ENCODE results near the gene HTT.

HTT gene

DNA sequence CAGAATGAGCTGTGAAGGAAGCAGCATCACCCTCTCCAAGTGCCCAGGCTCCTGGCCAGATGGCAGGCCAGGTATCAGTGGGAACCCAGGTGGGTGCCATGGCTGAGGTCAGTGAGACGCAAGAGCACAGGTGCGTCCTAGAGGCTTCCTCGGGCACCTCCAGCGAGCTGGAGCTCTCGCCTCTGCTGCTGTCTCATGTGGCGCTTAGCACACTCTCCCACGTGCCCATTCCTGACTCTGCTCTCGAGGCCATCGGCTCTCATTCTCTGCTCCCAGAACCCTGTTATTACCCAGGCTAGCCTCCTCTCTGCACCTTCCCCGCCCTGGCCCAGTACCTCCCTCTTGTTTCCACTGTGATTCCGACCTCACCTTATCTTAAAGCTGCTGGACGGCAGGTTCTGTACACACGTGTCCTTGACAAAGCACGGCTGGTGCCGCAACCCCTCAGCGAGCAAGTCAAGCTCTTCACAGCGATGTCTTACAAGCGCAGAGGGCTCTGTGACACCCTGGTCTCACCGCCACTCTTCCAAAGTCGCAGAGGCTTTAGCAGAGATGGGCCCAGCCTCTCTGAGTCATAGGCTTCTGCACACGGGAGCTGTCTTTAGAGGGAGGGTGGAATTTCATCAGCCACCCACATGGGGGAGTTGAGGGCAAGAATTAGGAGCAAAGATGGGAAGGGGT is 159.1 kb downstream of the HTT start:
- DNase-seq (ENCODE audit: low read depth in 1 of 2, low spot score in 1 of 2): no peak

DNA sequence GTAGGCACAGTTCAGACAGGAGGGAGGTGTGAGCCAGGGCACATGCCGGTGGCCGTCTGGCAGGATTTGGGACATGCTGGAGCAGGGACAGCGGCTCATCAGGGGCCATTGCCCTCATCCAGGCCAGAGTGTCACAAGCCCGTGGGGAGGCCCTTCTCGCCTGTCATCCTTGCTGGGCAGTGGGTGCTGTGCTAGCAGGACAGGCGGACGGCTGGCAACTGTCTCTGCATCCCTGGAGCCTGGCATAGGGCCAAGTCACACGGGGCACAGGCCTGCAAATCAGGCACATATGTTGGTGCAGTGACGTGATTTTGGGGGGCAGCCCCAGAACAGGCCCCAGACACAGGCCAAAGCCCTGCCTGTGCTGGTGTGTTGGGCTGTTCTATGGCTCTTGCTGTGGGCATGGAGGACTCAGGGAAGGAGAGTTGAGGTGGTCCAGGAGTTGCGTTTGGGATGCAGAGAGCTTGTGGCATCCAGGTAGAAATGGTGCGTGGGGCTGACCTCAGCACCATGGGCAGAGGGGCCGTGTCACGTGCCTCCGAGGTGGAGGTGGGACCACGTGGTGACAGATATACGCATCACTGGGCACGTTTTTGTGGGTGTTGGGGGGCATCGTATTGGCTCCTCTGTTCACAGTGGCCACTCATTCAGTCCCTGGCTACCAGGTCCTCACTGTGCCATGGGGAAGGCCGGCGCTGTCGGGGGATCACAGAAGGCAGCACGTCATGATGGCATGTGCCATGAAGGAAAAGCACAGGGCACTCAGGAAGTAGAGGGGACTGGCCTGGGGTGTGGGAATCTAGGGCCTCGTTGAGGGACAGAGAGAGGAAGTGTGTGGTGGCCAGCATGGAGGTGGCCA is 159.9 kb downstream of the HTT start:
- no peak for DNase-seq (ENCODE audit: low read depth in 1 of 2, low spot score in 1 of 2)

DNA sequence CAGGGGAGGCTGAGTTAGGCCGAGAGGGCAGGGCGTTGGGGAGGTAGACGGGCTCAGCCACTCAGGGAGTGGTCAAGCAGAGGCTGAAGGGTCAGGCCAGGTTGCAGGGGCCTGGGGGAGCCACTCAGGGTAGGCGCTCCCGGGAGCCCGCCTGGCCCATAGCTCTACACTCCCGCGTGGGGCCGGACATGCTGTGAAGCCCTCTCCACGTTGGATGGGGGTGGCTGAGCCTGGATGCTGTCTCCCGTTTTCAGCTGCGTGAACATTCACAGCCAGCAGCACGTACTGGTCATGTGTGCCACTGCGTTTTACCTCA is 160.5 kb downstream of the HTT start:
- no peak for DNase-seq (ENCODE audit: low read depth in 1 of 2, low spot score in 1 of 2)

DNA sequence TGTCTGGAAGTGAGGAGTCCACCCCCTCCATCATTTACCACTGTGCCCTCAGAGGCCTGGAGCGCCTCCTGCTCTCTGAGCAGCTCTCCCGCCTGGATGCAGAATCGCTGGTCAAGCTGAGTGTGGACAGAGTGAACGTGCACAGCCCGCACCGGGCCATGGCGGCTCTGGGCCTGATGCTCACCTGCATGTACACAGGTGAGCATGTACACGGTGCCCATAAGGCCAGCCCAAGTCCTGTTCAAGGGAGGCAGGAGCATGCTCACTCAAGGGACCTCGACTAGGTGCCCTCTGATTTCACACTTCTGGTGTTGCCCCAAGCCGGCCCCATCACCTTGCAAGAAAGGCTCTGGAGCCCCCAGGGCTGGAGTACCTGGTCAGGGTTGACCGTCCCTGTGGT is 161.1 kb downstream of the HTT start:
- DNase-seq (ENCODE audit: low read depth in 1 of 2, low spot score in 1 of 2): no peak

DNA sequence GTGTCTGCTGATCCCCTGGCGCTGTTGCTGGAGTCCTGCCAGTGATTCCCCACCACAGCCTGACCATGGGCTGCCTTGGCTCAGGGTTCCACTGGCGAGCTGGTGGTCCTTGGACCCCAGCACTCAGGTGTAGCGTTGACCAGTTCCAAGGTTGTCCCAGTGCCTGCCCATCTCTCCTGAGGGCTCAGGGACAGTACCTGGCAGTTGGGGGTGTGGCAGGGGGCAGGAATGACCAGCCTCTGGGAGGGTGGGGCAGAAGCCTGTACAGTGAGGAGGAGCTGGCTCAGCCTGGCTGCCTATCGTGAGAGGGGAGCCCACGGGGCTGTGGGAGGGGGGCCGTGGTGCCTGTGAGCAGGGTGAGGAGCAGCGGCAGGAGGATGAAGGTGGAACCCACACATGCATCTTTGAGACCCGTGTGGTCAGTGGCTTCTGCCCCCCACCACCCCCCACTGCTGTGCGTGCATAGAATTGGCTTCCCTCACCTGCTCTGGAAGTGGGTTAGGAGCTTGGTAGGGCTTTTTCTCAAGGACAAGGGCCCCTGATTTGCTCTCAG is 161.9 kb downstream of the HTT start:
- no peak for DNase-seq (ENCODE audit: low read depth in 1 of 2, low spot score in 1 of 2)

DNA sequence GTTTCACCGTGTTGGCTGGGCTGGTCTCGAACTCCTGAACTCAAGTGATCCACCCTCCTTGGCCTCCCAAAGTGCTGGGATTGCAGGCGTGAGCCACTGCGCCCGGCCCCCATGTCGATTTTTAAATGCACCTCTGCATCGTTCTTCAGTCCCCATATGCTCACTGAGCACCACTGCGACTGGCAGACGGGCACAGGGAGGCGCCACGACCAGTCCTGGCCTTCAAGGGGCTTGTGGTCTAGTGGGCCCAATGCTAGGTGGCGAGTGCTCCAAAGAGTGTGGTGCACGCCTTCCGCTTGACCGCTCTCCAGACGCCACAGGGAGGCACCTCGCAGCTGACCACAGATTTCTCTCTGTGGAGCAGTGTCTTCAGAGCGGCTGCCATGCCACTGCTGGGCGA is 162.8 kb downstream of the HTT start:
- DNase-seq (ENCODE audit: low read depth in 1 of 2, low spot score in 1 of 2): no peak

DNA sequence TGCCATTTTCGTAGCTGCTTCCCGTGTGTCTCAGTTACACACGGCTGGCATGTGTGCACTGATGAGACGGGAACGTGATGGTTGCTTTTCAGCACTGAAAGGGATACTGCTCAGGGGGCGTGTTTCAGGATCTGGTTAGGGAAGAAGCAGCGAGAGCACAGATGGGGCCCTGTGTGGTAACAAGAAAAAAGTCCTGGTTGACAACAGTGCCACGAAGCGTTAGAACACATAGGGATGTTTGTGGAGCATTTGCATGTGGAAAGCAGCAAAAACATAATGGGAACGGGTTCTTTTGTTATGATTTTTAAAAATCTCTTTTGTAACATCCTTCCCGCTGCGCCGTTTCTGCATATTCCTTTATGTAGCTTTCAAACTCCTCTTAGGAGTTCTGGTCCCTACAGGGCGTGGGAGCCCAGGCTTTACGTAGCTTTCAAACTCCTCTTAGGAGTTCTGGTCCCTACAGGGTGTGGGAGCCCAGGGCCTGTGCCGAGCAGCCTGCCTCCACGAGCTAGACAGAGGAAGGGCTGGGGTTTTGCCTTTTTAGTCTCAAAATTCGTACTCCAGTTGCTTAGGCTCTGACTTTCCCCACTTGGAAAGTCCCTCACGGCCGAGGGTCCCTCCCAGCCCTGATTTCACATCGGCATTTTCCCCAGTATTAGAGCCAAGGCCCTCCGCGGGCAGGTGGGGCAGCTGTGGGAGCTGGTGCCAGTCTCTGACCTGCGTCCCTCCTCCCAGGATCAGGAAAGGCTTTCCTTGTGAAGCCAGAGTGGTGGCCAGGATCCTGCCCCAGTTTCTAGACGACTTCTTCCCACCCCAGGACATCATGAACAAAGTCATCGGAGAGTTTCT is 163.5 kb downstream of the HTT start:
- no peak for DNase-seq (ENCODE audit: low read depth in 1 of 2, low spot score in 1 of 2)

DNA sequence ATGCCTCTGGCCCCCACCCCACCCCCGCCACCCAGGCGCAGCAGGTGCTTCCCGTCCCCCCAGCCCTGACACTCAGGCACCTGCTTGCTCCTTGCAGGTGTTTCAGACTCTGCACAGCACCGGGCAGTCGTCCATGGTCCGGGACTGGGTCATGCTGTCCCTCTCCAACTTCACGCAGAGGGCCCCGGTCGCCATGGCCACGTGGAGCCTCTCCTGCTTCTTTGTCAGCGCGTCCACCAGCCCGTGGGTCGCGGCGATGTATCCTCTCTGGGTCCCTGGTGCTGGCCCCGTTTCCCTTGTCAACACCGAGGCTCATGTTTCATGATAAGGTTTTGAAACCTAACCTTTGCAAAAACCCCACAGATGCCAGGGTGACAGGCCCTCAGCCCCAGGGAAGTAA is 164.2 kb downstream of the HTT start:
- DNase-seq (ENCODE audit: low read depth in 1 of 2, low spot score in 1 of 2): no peak

DNA sequence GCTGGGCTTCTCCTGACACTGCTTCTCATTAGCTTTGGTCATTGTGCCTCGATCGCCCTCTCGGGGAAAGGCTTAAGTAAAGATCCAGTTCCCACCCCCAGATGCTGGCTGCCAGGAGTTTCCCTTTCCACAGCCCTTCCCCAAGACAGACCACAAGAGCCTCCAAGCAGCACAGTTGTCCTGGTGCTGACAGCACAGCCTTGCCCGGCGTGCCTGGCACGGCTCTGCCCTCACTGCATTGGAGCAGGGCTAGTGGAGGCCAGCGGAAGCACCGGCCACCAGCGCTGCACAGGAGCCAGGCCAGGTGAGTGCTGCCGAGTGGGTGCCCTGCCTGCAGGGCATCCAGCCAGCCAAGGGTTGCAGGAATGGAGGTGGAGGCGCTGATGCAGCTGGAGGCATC is 164.8 kb downstream of the HTT start:
- DNase-seq (ENCODE audit: low read depth in 1 of 2, low spot score in 1 of 2): no peak

DNA sequence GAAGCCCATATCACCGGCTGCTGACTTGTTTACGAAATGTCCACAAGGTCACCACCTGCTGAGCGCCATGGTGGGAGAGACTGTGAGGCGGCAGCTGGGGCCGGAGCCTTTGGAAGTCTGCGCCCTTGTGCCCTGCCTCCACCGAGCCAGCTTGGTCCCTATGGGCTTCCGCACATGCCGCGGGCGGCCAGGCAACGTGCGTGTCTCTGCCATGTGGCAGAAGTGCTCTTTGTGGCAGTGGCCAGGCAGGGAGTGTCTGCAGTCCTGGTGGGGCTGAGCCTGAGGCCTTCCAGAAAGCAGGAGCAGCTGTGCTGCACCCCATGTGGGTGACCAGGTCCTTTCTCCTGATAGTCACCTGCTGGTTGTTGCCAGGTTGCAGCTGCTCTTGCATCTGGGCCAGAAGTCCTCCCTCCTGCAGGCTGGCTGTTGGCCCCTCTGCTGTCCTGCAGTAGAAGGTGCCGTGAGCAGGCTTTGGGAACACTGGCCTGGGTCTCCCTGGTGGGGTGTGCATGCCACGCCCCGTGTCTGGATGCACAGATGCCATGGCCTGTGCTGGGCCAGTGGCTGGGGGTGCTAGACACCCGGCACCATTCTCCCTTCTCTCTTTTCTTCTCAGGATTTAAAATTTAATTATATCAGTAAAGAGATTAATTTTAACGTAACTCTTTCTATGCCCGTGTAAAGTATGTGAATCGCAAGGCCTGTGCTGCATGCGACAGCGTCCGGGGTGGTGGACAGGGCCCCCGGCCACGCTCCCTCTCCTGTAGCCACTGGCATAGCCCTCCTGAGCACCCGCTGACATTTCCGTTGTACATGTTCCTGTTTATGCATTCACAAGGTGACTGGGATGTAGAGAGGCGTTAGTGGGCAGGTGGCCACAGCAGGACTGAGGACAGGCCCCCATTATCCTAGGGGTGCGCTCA is 165.8 kb downstream of the HTT start:
- DNase-seq (ENCODE audit: low read depth in 1 of 2, low spot score in 1 of 2): no peak

DNA sequence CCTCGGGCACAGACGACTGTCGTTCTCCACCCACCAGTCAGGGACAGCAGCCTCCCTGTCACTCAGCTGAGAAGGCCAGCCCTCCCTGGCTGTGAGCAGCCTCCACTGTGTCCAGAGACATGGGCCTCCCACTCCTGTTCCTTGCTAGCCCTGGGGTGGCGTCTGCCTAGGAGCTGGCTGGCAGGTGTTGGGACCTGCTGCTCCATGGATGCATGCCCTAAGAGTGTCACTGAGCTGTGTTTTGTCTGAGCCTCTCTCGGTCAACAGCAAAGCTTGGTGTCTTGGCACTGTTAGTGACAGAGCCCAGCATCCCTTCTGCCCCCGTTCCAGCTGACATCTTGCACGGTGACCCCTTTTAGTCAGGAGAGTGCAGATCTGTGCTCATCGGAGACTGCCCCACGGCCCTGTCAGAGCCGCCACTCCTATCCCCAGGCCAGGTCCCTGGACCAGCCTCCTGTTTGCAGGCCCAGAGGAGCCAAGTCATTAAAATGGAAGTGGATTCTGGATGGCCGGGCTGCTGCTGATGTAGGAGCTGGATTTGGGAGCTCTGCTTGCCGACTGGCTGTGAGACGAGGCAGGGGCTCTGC is 166.5 kb downstream of the HTT start:
- DNase-seq (ENCODE audit: low read depth in 1 of 2, low spot score in 1 of 2): no peak

DNA sequence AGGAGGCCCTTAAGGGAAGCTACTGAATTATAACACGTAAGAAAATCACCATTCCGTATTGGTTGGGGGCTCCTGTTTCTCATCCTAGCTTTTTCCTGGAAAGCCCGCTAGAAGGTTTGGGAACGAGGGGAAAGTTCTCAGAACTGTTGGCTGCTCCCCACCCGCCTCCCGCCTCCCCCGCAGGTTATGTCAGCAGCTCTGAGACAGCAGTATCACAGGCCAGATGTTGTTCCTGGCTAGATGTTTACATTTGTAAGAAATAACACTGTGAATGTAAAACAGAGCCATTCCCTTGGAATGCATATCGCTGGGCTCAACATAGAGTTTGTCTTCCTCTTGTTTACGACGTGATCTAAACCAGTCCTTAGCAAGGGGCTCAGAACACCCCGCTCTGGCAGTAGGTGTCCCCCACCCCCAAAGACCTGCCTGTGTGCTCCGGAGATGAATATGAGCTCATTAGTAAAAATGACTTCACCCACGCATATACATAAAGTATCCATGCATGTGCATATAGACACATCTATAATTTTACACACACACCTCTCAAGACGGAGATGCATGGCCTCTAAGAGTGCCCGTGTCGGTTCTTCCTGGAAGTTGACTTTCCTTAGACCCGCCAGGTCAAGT is 167.5 kb downstream of the HTT start:
- no peak for DNase-seq (ENCODE audit: low read depth in 1 of 2, low spot score in 1 of 2)

DNA sequence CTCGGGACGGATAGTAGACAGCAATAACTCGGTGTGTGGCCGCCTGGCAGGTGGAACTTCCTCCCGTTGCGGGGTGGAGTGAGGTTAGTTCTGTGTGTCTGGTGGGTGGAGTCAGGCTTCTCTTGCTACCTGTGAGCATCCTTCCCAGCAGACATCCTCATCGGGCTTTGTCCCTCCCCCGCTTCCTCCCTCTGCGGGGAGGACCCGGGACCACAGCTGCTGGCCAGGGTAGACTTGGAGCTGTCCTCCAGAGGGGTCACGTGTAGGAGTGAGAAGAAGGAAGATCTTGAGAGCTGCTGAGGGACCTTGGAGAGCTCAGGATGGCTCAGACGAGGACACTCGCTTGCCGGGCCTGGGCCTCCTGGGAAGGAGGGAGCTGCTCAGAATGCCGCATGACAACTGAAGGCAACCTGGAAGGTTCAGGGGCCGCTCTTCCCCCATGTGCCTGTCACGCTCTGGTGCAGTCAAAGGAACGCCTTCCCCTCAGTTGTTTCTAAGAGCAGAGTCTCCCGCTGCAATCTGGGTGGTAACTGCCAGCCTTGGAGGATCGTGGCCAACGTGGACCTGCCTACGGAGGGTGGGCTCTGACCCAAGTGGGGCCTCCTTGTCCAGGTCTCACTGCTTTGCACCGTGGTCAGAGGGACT is 168.8 kb downstream of the HTT start:
- no peak for DNase-seq (ENCODE audit: low read depth in 1 of 2, low spot score in 1 of 2)

DNA sequence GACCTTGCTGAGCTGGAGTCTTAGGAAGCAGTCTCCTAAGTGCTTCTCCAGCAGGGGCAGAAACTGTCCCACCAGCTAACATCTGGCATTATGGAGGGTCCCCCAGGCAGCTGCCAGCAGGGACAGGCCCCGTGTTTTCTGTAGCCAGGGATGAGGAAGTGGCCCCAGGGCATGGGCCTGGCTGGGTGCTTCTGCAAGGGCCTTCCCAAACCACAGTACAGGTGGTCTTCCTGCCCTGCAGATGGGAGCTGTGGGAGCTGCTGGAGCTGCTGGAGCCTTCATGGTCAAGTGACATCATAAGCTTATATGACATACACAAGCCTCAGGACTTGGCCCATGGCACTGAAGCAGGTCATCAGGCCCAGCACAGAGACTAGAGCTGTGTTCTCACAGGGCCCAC is 169.5 kb downstream of the HTT start:
- DNase-seq (ENCODE audit: low read depth in 1 of 2, low spot score in 1 of 2): no peak

DNA sequence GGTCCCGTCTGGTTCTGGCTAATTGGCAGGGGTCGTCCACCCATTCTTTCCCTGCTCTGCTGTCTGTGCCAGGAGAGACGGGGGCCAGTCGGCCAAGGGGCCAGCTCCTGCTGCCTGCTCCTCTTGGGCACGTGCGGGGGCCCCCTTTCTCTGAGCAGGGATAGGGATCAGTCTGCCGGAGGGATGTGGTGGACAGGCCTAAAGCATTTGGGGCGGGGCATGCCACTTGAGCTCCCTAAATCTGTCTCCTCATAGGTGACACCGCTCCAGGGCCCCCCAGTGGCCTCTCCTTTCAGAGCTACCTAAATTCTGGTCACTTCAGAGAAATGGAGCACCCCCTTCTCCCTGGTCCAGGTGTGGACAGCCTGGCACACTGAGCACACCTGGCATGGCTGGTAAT is 170.3 kb downstream of the HTT start:
- DNase-seq (ENCODE audit: low read depth in 1 of 2, low spot score in 1 of 2): no peak

DNA sequence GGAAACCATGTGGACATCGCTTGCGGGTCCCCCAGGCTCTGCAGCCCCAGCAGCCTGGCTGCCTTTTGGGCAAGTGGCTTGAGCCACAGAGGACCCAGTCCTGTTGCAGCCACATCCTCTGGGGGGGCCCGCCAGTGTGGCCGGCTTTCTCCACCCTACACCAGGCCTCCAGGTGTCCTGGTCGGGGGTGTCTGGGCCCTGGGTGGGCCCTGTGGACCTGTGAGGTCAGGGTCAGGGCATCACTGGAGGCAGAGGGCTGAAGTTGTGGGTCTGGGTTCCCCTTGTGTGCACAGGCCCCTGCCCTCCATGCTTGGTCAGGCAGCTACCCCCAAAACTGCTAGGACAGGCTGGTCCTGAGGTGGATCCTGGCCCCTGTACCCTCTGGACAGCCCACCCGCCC is 171.2 kb downstream of the HTT start:
- DNase-seq (ENCODE audit: low read depth in 1 of 2, low spot score in 1 of 2): no peak

DNA sequence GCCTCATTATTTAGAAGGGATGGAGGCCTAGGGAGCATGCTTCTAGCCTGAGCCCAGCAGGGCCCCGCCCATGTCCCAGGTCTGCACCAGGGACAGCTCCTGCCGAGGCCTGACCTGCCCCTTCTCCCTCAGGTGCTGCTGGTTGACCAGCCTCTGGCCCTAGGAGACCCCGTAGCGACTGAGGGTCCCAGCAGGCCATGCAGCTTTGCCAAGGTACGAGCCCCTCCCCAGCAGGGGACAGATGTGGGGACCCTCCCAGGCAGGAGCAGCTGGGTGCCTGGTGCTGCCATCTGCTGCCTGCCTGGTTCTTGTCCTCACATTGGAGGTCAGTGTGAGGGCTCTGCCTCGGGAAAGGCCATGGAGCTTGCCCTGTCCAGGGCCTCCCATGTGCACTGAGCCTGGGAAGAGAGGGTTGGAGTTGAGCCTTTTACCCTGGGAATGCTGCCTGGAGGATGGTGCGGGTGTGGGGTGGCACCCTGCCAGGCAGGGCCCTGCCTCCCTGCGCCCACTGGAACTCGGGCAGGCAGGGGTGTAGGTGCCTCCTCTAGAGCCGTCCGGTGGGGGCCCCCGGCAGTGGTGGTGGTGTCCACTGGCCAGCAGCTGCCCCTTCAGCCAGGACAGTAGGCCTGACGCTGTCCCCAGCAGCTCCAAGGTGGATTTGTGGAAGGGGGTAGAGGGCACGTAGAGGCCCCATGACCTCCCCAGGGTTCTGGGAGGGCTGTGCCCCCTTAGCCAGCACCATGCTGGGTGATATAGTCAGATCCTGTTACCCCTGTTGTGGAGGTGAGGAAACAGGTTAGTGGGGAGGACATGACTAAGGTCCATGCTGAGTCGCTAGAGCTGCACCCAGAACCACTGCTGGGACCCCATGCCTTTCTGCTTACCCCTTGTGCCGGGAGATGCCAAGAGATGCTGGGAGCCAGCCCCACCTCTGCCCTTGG is 172.2 kb downstream of the HTT start:
- DNase-seq (ENCODE audit: low read depth in 1 of 2, low spot score in 1 of 2): no peak

Data from activated CD4-positive, alpha-beta T cell treated with anti-CD3 and anti-CD28 coated beads, Interleukin-2, amount 50 U/mL, for 24 hours (primary cell).